GM18873 (cell line): ENCODE measurements around the gene APEH.

Experiments used
- ATAC-seq: cut with Tn5 transposase; IDR thresholded peaks from one replicate; pipeline ENCODE4 v1.9.1; 2021; ENCODE audit warnings: mild to moderate bottlenecking, moderate library complexity, moderate number of reproducible peaks; ENCODE audit not compliant: unreplicated experiment, low FRiP score

Gene APEH

GRCh38 chr3:49722896-49723295, 48.7 kb downstream of the APEH start:
- ATAC-seq: no peak

GRCh38 chr3:49723296-49723627, 49.1 kb downstream of the APEH start:
- ATAC-seq: no peak

DNA sequence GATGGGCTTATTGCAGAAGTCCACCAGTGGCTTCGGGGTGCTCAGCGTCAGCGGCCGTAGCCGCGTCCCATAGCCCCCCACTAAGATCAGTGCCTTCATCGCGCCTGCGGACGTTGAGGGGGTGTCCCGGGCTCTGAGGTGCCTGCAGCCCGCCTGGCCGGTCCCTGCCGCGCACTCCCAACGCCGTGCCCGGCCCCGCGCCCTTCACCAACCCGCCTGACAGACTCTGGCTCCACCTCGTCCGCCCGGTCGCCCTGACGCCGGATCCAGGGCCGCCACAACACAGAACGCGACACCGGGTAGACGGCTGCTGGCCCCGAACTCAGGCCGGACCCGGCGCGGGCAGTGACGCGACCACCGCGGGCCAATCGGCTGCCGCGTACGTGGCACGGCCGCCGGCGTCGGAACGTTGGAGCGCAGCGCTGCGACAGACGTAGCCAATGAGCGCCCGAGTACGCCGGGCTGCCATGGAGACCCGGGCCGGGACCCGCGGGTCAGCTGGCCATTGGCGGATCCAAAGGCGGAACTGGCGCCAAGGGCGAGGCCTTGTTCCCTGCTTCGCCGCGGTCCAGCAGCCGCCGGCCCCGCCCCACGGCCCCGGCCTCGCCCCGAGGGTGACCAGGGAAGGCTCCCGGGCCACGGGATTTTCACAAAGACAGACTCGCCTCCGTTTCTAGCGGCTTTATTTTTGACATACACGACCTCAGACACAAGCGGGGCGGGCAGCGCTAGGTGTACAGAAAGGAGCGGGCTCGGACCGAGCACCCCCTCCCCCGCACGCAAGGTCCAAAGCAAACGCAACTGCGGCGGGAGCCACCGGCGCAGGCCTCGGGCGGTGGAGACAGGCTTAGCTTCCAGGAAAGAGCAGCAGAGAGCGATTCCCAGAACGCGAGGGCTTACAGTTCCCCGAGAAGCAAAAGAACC, 49.7 kb downstream of the APEH start, which contains the start of gene GMPPB:
GMPPB (minus strand) TSS at position 324 of the 924 bp plus-strand sequence; CDS start at position 99, 225 bp downstream.
- peak; percentile 69 for ATAC-seq

- ATAC-seq: no peak
Observed at GRCh38 chr3:49724586-49724985, 50.4 kb downstream of the APEH start.

DNA sequence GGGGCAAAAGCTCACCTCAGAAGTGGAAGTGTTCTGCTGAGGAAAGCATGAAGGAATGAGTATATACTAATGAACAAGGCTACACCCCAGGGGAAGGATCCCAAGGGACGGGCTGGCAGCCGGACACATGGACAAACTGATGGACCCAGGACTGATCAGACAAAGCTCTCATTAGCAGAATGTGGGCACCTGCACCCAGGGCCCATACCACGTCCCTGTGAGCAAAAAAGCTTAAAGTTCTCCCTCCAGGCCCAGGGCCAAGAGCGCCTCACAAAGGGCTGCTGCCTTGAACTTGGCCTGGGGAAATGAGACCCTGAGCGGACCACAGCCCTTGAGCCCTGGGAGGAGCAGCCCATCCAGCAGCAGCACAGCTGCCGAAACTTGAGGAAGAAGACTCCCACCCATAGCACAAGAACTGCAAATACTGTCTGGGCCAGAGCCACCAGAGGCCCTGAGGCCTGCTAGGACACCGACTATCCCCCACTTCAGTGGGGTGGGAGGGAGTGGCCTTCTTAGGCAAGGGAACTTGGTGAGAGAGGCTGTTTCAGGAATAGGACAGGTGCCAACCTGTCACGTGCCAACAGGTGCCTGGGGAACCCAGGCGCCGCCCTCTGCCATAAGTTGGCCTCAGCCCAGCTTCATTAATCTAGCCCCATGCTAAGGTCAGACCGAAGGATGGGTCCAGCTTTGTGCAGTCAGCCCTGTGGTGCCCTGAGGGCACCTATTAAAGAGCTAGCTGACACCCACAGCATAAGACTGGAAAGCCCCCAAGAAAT, 51.9 kb downstream of the APEH start:
- no peak for ATAC-seq

DNA sequence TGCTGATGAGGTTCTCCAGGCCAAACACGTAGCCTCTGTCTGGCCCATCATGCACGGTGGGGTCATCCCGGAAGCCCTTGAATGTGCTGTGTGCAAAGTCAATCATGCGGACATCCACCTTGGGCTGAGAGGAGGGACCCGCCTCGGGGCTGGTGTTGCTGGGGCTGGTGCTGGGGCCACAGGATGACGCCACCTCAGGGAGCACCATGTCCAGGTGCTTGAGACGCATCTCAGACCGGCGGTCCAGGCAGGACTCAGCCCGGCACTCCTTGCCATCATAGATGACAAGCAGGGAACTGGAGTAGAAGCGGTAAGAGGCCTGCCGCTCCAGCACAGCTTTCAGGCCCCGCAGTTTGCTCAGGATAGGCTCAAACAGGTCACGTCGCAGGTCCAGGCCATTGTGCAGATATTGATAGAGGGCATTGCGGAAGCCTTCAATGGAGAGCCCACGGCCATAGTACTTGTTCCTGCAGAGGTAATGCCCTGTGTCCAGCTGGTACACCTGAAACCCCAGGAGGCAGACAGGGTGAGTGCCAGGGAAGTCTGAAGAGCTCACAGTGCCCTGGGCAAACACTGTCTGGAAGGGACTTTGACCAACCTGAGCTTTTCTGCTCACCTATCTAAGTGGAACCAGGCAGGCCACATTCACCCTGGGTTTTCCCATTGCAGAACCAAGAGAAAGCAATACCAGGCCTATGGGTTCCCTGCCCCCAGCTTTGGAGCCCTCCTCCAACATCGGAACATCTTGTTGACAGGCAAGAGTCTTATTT, 53.2 kb downstream of the APEH start:
- ATAC-seq: no peak

- no peak for ATAC-seq
Observed at GRCh38 chr3:49727924-49728361, 53.8 kb downstream of the APEH start.

GRCh38 chr3:49729966-49730609, 55.9 kb downstream of the APEH start:
- no peak for ATAC-seq

GRCh38 chr3:49732597-49732996, 58.4 kb downstream of the APEH start:
- ATAC-seq: no peak

DNA sequence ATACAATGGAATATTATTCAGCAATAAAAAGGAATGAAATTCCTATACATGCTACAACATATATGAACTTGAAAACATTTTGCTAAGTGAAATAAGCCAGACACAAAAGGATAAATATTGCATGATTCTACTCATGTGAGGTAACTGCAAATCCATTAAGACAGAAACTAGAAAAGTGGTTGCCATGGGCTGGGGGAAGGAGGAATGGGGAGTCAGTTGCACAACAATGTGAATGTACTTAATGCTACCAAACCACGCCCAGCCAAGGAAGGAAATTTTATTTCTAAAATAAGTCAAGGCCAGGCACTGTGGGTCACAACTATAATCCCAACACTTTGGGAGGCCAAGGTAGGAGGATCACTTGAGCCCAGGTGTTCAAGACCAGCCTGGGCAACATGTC, 59.4 kb downstream of the APEH start:
- no peak for ATAC-seq
